Iris pigment epithelial cell (primary cell): Measurements from ENCODE around the gene ZSCAN16.

Experiments
- DNase-seq: peaks from one replicate; pipeline ENCODE4 v3.0.0-alpha.2; 2011; ENCODE audit warnings: low read depth

Gene ZSCAN16

DNA sequence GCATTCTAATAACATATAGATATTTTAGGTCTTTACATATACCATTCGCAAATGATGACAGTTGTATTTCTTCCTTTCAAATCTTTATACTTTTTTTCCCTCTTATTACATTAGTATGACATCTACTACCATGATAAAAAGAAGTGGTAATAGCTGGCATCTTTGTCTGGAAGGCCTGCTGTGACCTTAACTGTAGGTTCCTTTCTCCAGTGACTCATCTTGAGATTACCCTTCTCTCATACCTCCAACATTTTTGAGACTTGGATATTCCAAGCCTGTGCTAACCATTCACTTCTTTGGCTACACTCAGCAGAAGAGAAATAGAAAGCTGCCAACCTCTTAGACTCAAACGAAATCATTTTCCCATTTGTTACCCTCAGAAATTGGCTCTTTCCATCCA lies 47.6 kb downstream of the ZSCAN16 start:
- no peak for DNase-seq

DNA sequence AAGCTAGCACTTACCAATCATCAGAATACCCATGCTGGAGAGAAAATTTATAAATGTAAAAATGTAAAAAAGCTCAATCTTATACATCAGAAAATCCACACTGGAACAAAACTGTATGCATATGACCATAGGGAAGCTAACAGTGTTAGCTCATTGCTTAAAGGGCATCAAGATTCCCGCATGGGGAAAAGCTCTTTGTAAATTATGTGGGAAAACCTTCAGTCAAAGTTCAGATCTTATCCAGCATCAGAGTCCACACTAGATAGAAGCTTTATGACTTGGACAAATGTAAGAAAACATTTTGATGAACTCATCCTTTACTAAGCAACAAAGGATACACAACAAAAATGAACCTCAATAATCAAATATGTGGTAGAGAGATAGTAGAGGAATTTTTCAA lies 52.0 kb downstream of the ZSCAN16 start:
- DNase-seq = no peak
